ENCODE data around the gene MAT1A.

DNA sequence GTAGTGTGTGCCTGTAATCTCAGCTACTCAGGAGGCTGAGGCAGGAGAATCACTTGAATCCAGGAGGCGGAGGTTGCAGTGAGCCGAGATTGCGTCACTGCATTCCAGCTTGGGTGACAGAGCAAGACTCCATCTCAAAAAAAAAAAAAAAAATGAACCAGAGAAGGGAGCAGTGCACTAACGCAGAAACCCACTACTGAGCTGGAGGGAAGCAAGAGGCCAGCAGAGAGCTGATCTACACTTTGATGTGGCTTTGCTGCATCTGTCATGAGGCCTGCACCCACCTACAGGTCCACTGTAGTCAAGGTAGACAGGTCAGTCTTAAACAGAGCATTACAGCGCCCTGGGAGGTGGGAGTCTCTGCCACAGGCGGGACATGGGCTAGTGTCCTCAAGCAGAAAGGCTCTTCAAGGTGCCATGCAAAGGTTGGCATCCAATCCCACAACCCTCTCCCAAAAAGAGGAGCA, 30.0 kb downstream of the MAT1A start:
- no peak for TF ChIP-seq EZH2 (IDR thresholded peaks at IDR 0.05; ENCODE audit: borderline replicate concordance)
- TF ChIP-seq, protein P1, sequence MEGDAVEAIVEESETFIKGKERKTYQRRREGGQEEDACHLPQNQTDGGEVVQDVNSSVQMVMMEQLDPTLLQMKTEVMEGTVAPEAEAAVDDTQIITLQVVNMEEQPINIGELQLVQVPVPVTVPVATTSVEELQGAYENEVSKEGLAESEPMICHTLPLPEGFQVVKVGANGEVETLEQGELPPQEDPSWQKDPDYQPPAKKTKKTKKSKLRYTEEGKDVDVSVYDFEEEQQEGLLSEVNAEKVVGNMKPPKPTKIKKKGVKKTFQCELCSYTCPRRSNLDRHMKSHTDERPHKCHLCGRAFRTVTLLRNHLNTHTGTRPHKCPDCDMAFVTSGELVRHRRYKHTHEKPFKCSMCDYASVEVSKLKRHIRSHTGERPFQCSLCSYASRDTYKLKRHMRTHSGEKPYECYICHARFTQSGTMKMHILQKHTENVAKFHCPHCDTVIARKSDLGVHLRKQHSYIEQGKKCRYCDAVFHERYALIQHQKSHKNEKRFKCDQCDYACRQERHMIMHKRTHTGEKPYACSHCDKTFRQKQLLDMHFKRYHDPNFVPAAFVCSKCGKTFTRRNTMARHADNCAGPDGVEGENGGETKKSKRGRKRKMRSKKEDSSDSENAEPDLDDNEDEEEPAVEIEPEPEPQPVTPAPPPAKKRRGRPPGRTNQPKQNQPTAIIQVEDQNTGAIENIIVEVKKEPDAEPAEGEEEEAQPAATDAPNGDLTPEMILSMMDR (IDR thresholded peaks at IDR 0.05; ENCODE audit: poor library complexity): no peak

Data from hepatocyte (in vitro differentiated cells).